H1 (cell line): ENCODE results near the gene SEMA5B. TPM values are rescaled to one million over a fixed set of nuclear protein-coding genes. Genes with fewer than 3 reads are reported as not detected.

Experiments used
- BRCA1 ChIP-seq: IDR thresholded peaks from 2 replicates; pipeline ENCODE4 v1.6.1; 2012; ENCODE audit warnings: low read depth, low read length, improper control_type of control experiment
- POLR2A ChIP-seq, 2 experiments: IDR thresholded peaks; 1 replicate in 1 of 2; 2 replicates in 1 of 2; pipeline ENCODE4 v1.6.1; 2011; ENCODE audit warnings: low read depth in 2 of 2, low read length in 2 of 2, mild to moderate bottlenecking in 2 of 2; ENCODE audit errors: control extremely low read depth in 1 of 2
- RBBP5 ChIP-seq: IDR thresholded peaks from 2 replicates; pipeline ENCODE4 v1.7.1; 2012; ENCODE audit warnings: low read depth, mild to moderate bottlenecking, inconsistent platforms, low read length, moderate library complexity, borderline replicate concordance
- polyA plus RNA-seq, 7 experiments: library from polyadenylated mRNA; depleted of rRNA in 3 of 7; stranded (reverse) in 5 of 7; unstranded in 2 of 7; fragments of >200 nt in 5 of 7; fragments of 200-250 nt in 2 of 7; gene quantifications; 1 replicate in 5 of 7; 2 replicates in 1 of 7; 4 replicates in 1 of 7; pipeline versions ENCODE4 v1.2.1 to v1.2.3, GENCODE V29; 2011 to 2013; ENCODE audit warnings: missing spikeins in 2 of 7, mixed read lengths in 2 of 7
- total RNA-seq: library from RNA; stranded (reverse); fragmentation: NEBNext Ultra II Directional; extraction: Animal tissue kit (Norgen Biotek cat#: 25700); gene quantifications from 2 replicates; pipeline ENCODE4 v1.2.1, GENCODE V29; 2021
- TF ChIP-seq, protein P1 (sequence below): IDR thresholded peaks from 2 replicates; pipeline ENCODE4 v1.6.1; 2012; ENCODE audit warnings: inconsistent platforms

The SEMA5B gene
- total and polyA plus RNA-seq, 2 of the 8 experiments (the other 6 are each of a cell fraction or from before 2014, with no cell fraction given) = 13.1 to 22.4 TPM

DNA sequence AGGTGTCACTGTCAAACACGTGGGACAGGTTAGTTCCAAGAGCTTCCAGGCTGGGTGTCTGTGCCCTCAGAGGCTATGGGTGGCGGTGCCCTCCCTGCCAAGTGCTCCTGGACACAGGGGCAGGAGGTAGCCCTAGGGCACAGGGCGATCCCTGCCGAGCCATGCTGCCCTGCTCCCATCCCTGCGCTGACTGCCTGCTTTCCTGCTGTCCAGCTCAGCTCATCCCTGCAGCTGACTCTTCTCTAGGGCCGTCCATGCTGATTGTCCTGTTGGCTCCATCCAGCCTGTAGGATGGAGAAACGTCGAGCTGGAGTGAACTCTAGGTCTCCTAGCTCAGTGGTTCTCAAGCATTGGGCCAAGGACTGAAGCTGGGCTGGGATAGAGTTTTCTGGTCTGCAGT, 42.9 kb upstream of the SEMA5B start (continued):
- TF ChIP-seq RBBP5 = no peak
- TF ChIP-seq BRCA1 = no peak
- TF ChIP-seq POLR2A (IDR thresholded peaks at IDR 0.05; ENCODE audit: control extremely low read depth in 1 of 2, low read depth in 2 of 2, low read length in 2 of 2) = no peak
- TF ChIP-seq, protein P1, sequence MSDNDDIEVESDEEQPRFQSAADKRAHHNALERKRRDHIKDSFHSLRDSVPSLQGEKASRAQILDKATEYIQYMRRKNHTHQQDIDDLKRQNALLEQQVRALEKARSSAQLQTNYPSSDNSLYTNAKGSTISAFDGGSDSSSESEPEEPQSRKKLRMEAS = no peak
